GM19468 (cell line): Measurements from ENCODE around the gene MLC1.
"Not testable (repeated sequence)": the region's sequence is repeated elsewhere in the genome, so short reads cannot be mapped to it uniquely, and the experiment has no call there.

ENCODE experiments used
- ATAC-seq: cut with Tn5 transposase; IDR thresholded peaks from one replicate; pipeline ENCODE4 v1.9.1; 2021; ENCODE audit warnings: mild to moderate bottlenecking, moderate library complexity, moderate number of reproducible peaks; ENCODE audit not compliant: unreplicated experiment; ENCODE audit errors: extremely low read depth

Gene MLC1

DNA sequence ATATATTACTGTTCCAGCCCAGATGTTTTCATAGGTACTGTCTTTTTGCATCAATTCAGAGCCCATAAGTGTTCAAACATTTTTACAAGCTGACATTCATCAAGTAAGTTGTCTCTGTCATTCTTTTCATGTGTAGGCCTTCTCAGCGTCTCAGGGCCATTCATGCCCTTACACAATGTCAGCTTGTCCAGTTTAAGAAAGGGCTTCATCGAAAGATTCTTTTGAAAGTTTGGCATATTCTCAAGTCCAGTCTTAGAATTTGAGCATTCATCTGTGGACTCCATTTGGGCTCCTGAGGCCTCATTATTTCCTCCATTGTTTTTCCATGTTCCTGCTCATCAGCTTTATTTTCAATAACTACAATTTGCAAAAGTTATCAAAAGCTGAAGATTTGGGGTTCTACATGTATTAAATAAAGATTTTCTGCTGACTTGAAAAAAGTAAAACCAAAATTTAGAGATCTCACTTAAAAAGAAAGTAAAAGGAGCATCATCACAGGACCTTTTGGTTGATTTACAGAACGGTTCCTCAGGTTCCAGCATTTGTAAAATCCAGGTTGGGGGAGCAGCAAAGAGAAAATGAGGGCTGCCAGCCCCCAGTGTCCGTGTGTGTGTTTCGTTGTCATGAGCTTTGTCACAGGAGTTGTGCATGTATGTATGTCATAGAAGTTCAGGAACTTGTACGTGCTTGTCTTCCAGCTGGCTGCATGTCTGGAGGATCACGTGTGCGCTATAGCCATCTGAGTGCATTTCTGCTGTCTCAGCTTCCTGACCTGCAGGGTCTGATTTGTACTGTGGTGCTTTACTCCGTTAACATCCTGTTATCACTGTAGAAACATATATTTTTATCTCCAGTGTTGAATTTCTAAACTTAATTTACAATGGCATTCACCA is 20.2 kb upstream of the MLC1 start:
- ATAC-seq, result no peak

- no peak for ATAC-seq
Observed at GRCh38 chr22:50104141-50104544, 18.9 kb upstream of the MLC1 start.

DNA sequence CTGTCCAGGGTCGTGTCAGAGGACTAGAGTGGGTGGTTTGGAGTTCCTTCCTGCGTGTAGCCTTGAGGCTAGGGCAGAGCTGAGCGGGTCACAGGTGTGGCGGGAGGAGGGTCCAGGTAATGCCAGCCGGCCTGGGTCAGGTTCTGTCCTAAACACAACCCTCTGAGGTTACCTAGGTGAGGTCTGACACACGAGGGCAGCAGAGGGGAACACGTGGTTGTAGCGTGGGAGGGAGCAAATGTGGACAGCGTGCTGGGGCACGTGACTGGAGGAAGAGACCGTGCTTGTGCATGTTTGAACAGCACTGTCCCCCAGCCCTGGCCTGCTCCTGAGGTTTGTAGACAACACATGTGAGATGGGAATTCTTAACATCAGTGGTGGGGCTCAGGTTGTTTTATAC is 17.7 kb upstream of the MLC1 start:
- ATAC-seq, result no peak

GRCh38 chr22:50101870-50102565 is 16.8 kb upstream of the MLC1 start:
- no peak for ATAC-seq

- no peak for ATAC-seq
Observed at GRCh38 chr22:50098052-50098451, 12.8 kb upstream of the MLC1 start.

DNA sequence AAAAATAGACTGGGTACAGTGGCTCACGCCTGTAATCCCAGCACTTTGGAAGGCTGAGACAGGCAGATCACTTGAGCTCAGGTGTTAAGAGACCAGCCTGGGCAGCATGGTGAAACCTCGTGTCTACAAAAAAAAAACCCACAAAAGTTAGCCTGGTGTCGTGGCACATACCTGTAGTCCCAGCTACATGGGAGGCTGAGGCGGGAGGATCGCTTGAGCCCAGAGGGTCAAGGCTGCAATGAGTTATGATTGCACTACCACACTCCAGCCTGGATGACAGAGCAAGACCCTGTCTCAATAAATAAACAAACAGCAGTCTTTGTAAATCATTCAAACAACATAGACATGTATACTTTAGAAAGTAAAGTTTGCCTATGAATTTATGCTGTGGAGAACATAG is 7.1 kb upstream of the MLC1 start:
- no peak for ATAC-seq

GRCh38 chr22:50091092-50091768 is 6.0 kb upstream of the MLC1 start:
- no peak for ATAC-seq

DNA sequence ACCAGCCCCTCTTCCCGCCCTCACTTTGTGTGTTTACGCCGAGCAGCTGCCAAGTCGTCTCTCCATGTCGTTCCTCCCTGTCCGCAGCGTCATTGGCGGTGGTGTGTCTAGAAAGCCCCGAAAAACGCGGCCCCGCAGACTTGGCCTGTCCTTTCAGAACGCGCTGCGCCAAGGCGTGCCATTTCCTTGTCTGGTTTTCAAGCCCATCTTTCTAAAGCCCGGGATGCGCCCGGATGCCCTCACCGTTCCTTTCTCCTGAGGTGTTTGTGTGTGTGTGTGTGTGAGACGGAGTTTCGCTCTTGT is 5.1 kb upstream of the MLC1 start:
- no peak for ATAC-seq

- no peak for ATAC-seq
Observed at GRCh38 chr22:50089682-50090411, 4.6 kb upstream of the MLC1 start, which contains the start of gene MOV10L1. Gene MOV10L1 (plus strand): TSS chr22:50090006. CDS start chr22:50090089, 83 bp downstream.

DNA sequence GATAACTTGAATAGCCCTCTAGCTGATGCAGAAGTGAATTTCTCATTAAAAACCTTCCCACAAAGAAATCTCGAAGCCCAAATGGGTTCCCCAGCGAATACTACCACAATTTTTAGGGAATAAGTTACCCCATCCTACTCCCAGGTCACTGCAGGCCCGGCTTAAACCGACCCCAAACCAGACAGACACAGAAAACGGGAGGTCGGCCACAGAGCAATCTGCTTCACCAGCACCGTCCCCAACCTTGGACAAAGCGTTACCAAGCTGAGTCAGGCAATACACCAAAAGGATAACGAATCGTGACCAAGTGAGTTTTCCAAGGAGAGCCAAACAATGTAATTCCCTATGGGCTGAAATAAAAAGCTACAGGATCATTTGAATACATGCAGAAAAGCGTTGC is 4.0 kb upstream of the MLC1 start:
- no peak for ATAC-seq

DNA sequence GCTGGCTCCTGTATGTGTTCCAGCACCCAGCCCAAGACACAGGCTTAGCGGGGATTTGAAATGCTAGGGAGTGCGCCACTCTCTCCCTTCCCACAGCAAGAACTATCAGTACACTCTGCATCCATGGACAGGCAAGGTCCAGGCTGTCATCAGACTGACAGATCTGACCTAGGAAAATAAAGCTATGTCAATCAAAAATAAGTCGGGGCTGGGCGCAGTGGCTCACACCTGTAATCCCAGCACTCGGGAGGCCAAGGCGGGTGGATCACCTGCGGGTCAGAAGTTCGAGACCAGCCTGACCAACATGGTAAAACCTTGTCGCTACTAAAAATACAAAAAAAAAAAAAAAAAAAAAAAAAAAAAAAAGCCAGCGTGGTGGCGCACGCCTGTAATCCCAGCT is 2.9 kb upstream of the MLC1 start:
- no peak for ATAC-seq

GRCh38 chr22:50087646-50088045 is 2.4 kb upstream of the MLC1 start:
- no peak for ATAC-seq

DNA sequence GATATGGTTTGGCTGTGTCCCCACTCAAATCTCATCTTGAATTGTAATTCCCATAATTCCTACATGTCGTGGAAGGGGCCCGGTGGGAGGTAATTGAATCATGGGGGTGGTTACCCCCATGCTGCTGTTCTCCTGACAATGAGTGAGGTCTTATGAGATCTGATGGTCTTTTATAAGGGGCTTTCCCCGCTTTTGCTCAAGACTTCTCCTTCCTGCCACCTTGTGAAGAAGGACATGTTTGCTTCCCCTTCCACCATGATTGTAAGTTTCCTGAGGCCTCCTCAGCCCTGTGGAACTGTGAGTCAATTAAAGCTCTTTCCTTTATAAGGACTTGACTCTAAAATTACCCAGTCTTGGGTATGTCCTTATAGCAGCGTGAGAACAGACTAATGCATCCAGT is 1.7 kb upstream of the MLC1 start:
- not testable (repeated sequence) for ATAC-seq

DNA sequence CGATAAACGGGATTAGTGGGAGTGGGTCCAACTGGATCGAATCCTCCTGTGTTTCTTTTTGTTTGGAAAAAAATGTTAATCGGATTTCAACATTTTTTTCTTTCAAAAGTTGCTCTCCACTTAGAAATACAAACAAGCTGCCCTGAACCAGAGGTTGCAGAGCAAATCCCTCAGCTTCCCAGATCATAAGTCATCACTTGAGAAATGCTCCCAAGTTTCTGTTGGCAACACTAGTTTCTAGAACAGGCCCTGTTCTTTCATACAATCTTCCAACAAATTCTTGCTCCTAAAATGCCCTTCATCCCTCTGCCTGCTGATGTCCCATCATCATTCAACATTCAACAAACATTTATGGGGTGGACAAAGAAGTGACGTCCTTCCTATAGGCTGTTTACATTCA is 1.3 kb upstream of the MLC1 start:
- no peak for ATAC-seq

DNA sequence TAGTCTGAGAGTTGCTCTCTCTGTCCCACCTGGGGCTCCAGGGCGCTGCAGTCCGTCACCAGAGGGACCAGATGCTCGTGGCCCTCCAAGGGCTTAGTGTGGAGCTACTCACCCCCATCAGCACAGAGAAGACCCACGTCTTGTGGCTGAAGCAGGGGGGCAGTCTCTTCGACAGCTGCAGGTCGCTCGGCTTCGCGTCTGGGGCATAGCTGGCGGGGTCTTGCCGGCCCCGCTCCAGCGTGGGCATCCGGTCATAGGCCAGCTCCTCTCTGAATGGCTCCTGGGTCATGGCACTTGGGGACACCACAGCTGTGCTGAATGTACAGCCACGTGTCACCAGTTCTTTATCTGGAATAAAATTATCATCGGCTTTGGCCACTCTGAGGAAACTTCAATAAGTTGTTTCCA is 608 bp downstream of the MLC1 start:
- no peak for ATAC-seq

DNA sequence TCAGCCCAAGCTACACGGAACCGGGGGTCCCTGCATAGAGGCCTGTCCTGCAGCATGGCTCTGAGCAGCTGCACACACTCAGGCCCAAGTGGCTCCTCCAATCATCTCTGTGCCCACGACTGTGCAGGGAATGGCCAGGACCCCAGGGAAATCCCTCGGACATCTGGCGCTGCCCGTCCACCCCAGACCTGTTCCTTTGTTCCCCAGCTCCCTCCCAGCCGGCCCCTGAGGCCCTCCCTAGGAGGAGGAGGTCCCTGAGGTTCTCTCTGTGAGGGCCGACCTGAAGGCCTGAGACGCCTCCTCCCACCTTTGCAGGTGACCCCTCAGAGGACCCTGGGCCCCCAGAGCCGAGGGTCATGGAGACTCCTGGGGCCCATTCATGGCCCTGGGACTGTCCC is 1.1 kb downstream of the MLC1 start:
- no peak for ATAC-seq

DNA sequence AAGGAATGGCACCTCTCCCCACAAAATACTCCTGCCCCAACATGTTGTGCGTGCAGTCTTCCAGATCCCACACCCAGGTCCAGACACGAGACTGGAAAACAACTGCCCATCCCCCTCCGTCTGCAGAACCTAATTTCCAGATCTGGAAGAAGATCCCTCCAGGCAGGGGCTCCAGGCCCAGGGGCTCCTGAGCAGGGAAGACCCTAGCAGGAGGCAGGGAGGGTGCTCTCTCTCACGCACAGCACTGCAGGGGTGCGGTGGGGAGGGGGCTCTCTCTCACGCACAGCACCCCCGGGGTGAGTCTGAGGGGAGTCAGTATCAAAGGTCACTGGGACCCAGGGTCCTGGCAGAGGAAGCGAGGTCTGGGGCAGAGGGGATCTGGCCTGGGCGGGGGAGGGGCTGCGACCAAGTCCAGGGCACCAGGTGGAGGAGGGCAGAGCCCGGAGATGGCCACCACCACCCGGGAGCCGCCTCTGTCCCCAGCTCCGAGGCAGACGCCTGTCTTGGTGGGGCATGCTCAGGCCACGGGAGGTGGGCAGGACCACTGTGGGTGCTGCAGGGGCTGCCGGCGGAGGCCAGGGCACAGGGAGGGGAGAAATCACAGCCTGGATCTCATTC is 1.7 kb downstream of the MLC1 start:
- ATAC-seq, result no peak

DNA sequence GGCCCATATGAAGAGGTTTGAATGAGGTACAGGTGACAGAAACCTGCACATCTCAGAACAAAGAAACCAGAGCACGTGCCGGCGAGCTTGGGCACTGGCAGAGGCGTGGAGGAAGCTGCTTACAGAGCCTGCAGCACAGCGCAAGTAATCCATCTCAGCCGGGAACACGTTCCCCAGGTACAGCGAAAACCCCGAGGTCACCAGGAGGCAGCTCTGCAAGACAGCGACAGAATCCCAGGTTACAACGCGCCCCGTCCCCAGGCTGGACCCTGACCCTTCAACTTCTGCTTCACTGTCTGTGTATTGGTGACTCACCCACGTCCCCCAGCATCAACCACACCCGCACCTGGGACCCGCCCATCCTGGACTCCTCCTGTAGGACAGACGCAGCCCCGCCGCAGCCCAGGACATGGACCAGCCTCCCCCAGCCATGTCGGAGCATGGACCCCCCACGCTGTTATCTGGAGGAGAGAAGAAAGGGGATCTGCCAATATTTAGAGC is 2.2 kb downstream of the MLC1 start:
- ATAC-seq, result no peak

DNA sequence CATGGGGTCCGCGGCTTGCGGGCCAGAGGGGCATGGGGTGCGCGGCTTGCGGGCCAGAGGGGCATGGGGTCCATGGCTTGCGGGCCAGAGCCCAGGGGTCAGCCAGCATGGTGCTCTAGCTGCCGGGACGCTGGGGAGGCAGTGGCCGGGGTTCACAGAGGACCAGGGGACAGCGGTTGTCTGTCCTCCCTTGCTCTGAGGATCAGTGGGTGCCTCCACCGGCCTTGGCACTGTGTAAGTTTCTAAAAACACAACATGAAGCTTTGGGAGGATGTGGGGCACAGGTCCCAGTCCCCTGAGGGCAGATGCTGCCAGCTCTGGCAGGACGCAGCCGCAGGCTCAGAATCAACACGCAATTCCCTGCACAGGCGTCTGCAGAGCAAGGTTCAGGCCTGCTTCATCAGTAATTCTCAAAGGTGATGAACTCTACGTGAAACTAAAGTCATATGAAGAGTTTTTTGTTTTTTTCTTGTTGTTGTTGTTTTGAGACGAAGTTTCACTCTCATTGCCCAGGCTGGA is 3.0 kb downstream of the MLC1 start:
- ATAC-seq, result no peak
